ENCODE data around the gene RBM15. TPM values are rescaled to one million over a fixed set of nuclear protein-coding genes. Genes with fewer than 3 reads are reported as not detected.

The RBM15 gene
- total and polyA plus RNA-seq, 2 donors from 2014 or later = 2.2 to 27.8 TPM

DNA sequence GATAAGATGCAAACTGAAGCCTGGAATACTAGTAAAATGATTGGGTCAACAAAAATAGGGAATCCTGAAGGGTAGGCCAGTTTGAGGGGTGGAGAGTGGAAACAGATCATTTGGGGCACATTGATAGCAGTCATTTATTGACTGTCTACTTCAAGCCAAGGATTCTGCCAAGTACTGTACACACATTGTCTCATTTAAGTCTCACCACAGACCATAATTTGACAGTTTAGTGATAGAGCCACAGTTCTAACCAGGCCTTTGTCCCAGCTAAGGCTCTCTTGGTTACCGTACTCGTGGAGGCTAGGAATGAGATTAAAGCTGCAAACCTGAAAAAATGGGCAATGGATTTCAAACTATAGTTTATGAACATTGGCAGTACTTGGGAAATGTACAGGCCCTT, 11.2 kb downstream of the RBM15 start:
- Histone ChIP-seq H3K36me3 (ENCODE audit: control insufficient read depth in 2 of 3, insufficient read depth in 3 of 3, low read length in 3 of 3) (peaks cover 0 to 4% (median 0%) of the 10 kb centered on the region in 3 donors), H3K4me1 (ENCODE audit: control insufficient read depth in 2 of 3, insufficient read depth in 2 of 3, low read depth in 1 of 3, low read length in 3 of 3) (peaks cover 3 to 29% (median 14%) of the 10 kb centered on the region in 3 donors), H3K27me3 (ENCODE audit: control insufficient read depth, insufficient read depth, low read length) (no peaks in the 10 kb centered on the region), H3K9me3 (ENCODE audit: control insufficient read depth in 2 of 3, insufficient read depth in 1 of 3, low read length in 3 of 3) (no peaks in the 10 kb centered on the region), H3K4me3 (ENCODE audit: low read length in 3 of 3) (no peak overlapping the region), H3K9ac (ENCODE audit: low read length in 3 of 3) (no peak overlapping the region), H3K27ac (ENCODE audit: low read depth in 2 of 2, low read length in 2 of 2) (no peak overlapping the region)
- DNase-seq = no peak
- TF ChIP-seq, protein P1, sequence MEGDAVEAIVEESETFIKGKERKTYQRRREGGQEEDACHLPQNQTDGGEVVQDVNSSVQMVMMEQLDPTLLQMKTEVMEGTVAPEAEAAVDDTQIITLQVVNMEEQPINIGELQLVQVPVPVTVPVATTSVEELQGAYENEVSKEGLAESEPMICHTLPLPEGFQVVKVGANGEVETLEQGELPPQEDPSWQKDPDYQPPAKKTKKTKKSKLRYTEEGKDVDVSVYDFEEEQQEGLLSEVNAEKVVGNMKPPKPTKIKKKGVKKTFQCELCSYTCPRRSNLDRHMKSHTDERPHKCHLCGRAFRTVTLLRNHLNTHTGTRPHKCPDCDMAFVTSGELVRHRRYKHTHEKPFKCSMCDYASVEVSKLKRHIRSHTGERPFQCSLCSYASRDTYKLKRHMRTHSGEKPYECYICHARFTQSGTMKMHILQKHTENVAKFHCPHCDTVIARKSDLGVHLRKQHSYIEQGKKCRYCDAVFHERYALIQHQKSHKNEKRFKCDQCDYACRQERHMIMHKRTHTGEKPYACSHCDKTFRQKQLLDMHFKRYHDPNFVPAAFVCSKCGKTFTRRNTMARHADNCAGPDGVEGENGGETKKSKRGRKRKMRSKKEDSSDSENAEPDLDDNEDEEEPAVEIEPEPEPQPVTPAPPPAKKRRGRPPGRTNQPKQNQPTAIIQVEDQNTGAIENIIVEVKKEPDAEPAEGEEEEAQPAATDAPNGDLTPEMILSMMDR (IDR thresholded peaks at IDR 0.05; ENCODE audit: borderline replicate concordance, extremely low read depth, insufficient read depth) = no peak
- intact Hi-C loops (cut with DNase I) = no loop called here
- no peak for FAIRE-seq

DNA sequence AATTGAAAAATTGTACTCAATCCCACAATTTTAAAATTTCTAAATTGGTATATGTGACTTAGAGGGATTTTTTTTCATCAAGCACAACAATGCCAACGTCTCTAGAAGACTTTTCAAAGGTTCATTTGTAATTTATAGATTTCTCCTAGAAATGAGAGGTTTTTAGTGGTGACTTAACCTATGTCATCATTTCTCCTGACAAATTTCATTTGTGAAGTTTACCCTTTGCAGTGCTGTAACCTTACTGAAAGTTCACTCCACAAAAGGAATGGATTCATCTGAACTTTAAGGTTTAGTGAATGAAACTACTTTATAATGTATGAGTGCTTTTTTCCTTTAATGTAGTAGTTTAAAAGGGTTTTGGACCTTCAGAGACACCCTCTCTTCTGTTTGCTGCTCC, 16.1 kb downstream of the RBM15 start:
- no peaks in the 10 kb centered on the region for H3K27me3 ChIP-seq (ENCODE audit: control insufficient read depth, insufficient read depth, low read length)
- no peaks in the 10 kb centered on the region for H3K9me3 ChIP-seq (ENCODE audit: control insufficient read depth in 2 of 3, insufficient read depth in 1 of 3, low read length in 3 of 3)
- intact Hi-C loops (cut with DNase I) = no loop called here
- H3K4me3 ChIP-seq (ENCODE audit: low read length in 3 of 3) = no peak overlapping the region
- H3K27ac ChIP-seq (ENCODE audit: low read depth in 2 of 2, low read length in 2 of 2) = no peak overlapping the region
- TF ChIP-seq, protein P1 (IDR thresholded peaks at IDR 0.05; ENCODE audit: borderline replicate concordance, extremely low read depth, insufficient read depth) = no peak
- H3K9ac ChIP-seq (ENCODE audit: low read length in 3 of 3) = no peak overlapping the region
- H3K36me3 ChIP-seq (ENCODE audit: control insufficient read depth in 2 of 3, insufficient read depth in 3 of 3, low read length in 3 of 3) = no peaks in the 10 kb centered on the region
- DNase-seq (no peak), FAIRE-seq (no peak)
- peaks cover 0 to 5% (median 2%) of the 10 kb centered on the region in 3 donors for H3K4me1 ChIP-seq (ENCODE audit: control insufficient read depth in 2 of 3, insufficient read depth in 2 of 3, low read depth in 1 of 3, low read length in 3 of 3)

DNA sequence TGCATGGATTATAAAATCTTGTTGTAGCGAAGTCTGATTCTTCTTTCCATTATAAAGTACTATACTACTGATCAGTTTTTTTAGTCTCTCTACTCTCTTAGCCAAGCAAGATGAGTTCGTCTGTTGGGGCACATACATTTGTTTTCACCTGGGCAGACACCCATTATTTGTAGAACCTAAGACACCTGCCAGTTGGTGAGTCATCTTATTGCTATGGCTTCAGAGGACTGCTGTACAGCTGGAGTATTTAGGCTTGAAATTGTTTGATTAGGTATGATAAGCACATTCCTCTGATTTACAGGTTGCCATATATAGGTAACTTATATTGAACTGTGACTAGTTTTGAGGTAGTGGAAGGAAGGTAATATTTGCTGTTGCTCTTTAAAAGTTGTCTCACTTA, 17.2 kb downstream of the RBM15 start:
- no peak for DNase-seq
- H3K27ac ChIP-seq (ENCODE audit: low read depth in 2 of 2, low read length in 2 of 2) = no peak overlapping the region
- FAIRE-seq = no peak

More for the DNA sequence above, 17.2 kb downstream of the RBM15 start:
- TF ChIP-seq, protein P1 (IDR thresholded peaks at IDR 0.05; ENCODE audit: borderline replicate concordance, extremely low read depth, insufficient read depth) = no peak
- H3K27me3 ChIP-seq (ENCODE audit: control insufficient read depth, insufficient read depth, low read length) = no peaks in the 10 kb centered on the region
- H3K36me3 ChIP-seq (ENCODE audit: control insufficient read depth in 2 of 3, insufficient read depth in 3 of 3, low read length in 3 of 3) = no peaks in the 10 kb centered on the region
- H3K4me1 ChIP-seq (ENCODE audit: control insufficient read depth in 2 of 3, insufficient read depth in 2 of 3, low read depth in 1 of 3, low read length in 3 of 3) = no peaks in the 10 kb centered on the region
- no peak overlapping the region for H3K9ac ChIP-seq (ENCODE audit: low read length in 3 of 3)
- intact Hi-C loops (cut with DNase I) = no loop called here
- H3K4me3 ChIP-seq (ENCODE audit: low read length in 3 of 3) = no peak overlapping the region
- no peaks in the 10 kb centered on the region for H3K9me3 ChIP-seq (ENCODE audit: control insufficient read depth in 2 of 3, insufficient read depth in 1 of 3, low read length in 3 of 3)

Measured in kidney (tissue), 14 donors.